Suprapubic skin (tissue), 4 donors: ENCODE data around the gene LDB2. TPM values are rescaled to one million over a fixed set of nuclear protein-coding genes. Genes with fewer than 3 reads are reported as not detected.

Experiments used
- DNase-seq, 2 donors: peaks; one replicate each; pipeline ENCODE4 v3.0.0-alpha.2; 2019; ENCODE audit warnings: low spot score in 2 of 2
- H3K27ac ChIP-seq: fragments of 200-600 bp; sonication (generic); one replicate; pipeline ENCODE4 v1.5.1; 2019
- H3K27me3 ChIP-seq: fragments of 200-600 bp; sonication (generic); one replicate; pipeline ENCODE4 v1.5.1; 2019
- H3K36me3 ChIP-seq: fragments of 200-600 bp; sonication (generic); one replicate; pipeline ENCODE4 v1.5.1; 2019
- H3K4me1 ChIP-seq: fragments of 200-600 bp; sonication (generic); one replicate; pipeline ENCODE4 v1.5.1; 2019
- H3K4me3 ChIP-seq: fragments of 200-600 bp; sonication (generic); one replicate; pipeline ENCODE4 v1.5.1; 2019; ENCODE audit warnings: mild to moderate bottlenecking
- H3K9me3 ChIP-seq: fragments of 200-600 bp; sonication (generic); one replicate; pipeline ENCODE4 v1.5.1; 2019
- EP300 ChIP-seq: sonication (generic); formaldehyde crosslinking; IDR thresholded peaks from one replicate; pipeline ENCODE4 v1.6.1; 2017; ENCODE audit warnings: antibody characterized with exemption
- POLR2A ChIP-seq, 2 donors: fragments of 450-650 bp; IDR thresholded peaks; one replicate each; pipeline ENCODE4 v1.6.1; 2017; ENCODE audit warnings: antibody characterized with exemption in 2 of 2, mild to moderate bottlenecking in 2 of 2, moderate library complexity in 2 of 2
- POLR2AphosphoS5 ChIP-seq, 3 donors: sonication (generic); formaldehyde crosslinking; IDR thresholded peaks; one replicate each; pipeline ENCODE4 v1.6.1; 2017; ENCODE audit warnings: antibody characterized with exemption in 3 of 3
- WGBS: methylation state at CpG from one replicate; pipeline ENCODE4 v1.1.5; 2018; 5-methylcytosine and 5-hydroxymethylcytosine counted together
- total RNA-seq, 4 donors: library from RNA; depleted of rRNA; stranded (reverse); fragments of >200 nt; gene quantifications; one replicate each; pipeline ENCODE4 v1.1.0, GENCODE V29; 2016
- TF ChIP-seq, protein P1 (sequence below), 2 donors: fragments of 200-600 bp in 1 of 2; fragments of 450-650 bp in 1 of 2; sonication (generic) in 1 of 2; IDR thresholded peaks; one replicate each; pipeline ENCODE4 v1.5.1; 2016 to 2019; ENCODE audit warnings: antibody characterized with exemption in 2 of 2, mild to moderate bottlenecking in 1 of 2, moderate library complexity in 1 of 2

The LDB2 gene
- total RNA-seq, 4 donors from 2014 or later: 4.7 to 17.7 (median 9.9) TPM

GRCh38 chr4:16674082-16674481 is 224.4 kb downstream of the LDB2 start:
- DNase-seq: no peak
- Histone ChIP-seq H3K4me3 (no peak overlapping the region), H3K9me3 (no peaks in the 10 kb centered on the region), H3K27me3 (no peaks in the 10 kb centered on the region), H3K4me1 (peaks cover 7% of the 10 kb centered on the region), H3K36me3 (no peaks in the 10 kb centered on the region), H3K27ac (no peak overlapping the region)
- 73% methylated on average over 7 of the region's 7 CpGs for WGBS
- TF ChIP-seq POLR2AphosphoS5 (IDR thresholded peaks at IDR 0.05) (no peak), POLR2A (IDR thresholded peaks at IDR 0.05) (no peak), EP300 (no peak)
- TF ChIP-seq, protein P1, sequence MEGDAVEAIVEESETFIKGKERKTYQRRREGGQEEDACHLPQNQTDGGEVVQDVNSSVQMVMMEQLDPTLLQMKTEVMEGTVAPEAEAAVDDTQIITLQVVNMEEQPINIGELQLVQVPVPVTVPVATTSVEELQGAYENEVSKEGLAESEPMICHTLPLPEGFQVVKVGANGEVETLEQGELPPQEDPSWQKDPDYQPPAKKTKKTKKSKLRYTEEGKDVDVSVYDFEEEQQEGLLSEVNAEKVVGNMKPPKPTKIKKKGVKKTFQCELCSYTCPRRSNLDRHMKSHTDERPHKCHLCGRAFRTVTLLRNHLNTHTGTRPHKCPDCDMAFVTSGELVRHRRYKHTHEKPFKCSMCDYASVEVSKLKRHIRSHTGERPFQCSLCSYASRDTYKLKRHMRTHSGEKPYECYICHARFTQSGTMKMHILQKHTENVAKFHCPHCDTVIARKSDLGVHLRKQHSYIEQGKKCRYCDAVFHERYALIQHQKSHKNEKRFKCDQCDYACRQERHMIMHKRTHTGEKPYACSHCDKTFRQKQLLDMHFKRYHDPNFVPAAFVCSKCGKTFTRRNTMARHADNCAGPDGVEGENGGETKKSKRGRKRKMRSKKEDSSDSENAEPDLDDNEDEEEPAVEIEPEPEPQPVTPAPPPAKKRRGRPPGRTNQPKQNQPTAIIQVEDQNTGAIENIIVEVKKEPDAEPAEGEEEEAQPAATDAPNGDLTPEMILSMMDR (IDR thresholded peaks at IDR 0.05): no peak

DNA sequence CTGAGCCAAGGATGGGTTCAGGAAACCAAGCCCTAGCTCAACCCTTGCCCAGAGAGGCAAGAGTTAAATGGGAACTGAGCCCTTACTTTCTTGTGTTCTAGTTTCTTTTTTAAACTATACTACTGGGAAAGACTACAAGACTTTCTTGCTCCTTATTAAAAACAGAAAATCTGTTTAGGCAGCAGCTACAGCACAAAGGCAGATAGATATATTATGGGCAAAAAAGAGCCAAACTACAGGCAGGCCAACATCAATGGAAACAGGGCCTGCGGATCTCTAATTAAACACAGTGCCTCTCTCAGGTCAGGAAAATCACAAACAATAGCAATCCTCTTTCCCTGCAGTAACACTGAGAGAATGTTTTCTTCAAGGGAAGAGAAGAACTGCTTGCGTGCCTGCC is 226.0 kb downstream of the LDB2 start:
- Histone ChIP-seq H3K36me3 (no peaks in the 10 kb centered on the region), H3K27ac (no peak overlapping the region), H3K4me3 (no peak overlapping the region), H3K9me3 (no peaks in the 10 kb centered on the region), H3K27me3 (no peaks in the 10 kb centered on the region), H3K4me1 (peaks cover 7% of the 10 kb centered on the region)
- 52% methylated on average over 2 of the region's 2 CpGs for WGBS
- DNase-seq: no peak
- TF ChIP-seq POLR2A (IDR thresholded peaks at IDR 0.05): no peak
- TF ChIP-seq EP300: no peak
- TF ChIP-seq, protein P1 (IDR thresholded peaks at IDR 0.05): no peak
- TF ChIP-seq POLR2AphosphoS5 (IDR thresholded peaks at IDR 0.05): no peak

DNA sequence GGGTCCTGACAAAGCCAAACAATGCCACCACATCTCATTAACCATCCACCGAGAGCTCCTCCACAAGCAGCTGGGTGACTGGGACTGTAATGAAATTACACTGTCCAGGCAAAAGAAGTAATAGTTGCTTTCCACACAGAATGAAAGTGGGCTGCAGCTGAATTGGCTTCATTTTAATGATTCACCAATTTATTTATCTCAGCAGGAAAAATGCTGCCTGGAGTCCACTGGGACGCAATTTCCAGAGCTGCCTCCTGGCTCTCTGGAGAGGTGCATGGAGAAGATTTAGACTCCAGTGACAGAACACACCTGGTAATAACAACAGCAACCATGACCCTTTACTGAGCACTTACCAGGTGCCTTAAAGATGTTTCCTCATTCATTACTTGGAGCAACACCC is 226.7 kb downstream of the LDB2 start:
- no peaks in the 10 kb centered on the region for H3K9me3 ChIP-seq
- WGBS: 71% methylated on average over 2 of the region's 2 CpGs
- no peak overlapping the region for H3K4me3 ChIP-seq
- H3K4me1 ChIP-seq: peaks cover 6% of the 10 kb centered on the region
- TF ChIP-seq POLR2AphosphoS5 (IDR thresholded peaks at IDR 0.05) (no peak), POLR2A (IDR thresholded peaks at IDR 0.05) (no peak), EP300 (no peak)
- TF ChIP-seq, protein P1 (IDR thresholded peaks at IDR 0.05): no peak
- H3K27ac ChIP-seq: no peak overlapping the region
- H3K36me3 ChIP-seq: no peaks in the 10 kb centered on the region
- DNase-seq: no peak
- no peaks in the 10 kb centered on the region for H3K27me3 ChIP-seq

GRCh38 chr4:16670727-16671126 is 227.7 kb downstream of the LDB2 start:
- WGBS: 94% methylated on average over 1 of the region's 1 CpG
- H3K27ac ChIP-seq: no peak overlapping the region
- H3K36me3 ChIP-seq: no peaks in the 10 kb centered on the region
- H3K9me3 ChIP-seq: no peaks in the 10 kb centered on the region
- no peak overlapping the region for H3K4me3 ChIP-seq
- H3K27me3 ChIP-seq: no peaks in the 10 kb centered on the region
- DNase-seq: no peak
- no peak for TF ChIP-seq POLR2AphosphoS5 (IDR thresholded peaks at IDR 0.05)
- no peak for TF ChIP-seq EP300
- TF ChIP-seq, protein P1 (IDR thresholded peaks at IDR 0.05): no peak
- TF ChIP-seq POLR2A (IDR thresholded peaks at IDR 0.05): no peak
- H3K4me1 ChIP-seq: no peaks in the 10 kb centered on the region

DNA sequence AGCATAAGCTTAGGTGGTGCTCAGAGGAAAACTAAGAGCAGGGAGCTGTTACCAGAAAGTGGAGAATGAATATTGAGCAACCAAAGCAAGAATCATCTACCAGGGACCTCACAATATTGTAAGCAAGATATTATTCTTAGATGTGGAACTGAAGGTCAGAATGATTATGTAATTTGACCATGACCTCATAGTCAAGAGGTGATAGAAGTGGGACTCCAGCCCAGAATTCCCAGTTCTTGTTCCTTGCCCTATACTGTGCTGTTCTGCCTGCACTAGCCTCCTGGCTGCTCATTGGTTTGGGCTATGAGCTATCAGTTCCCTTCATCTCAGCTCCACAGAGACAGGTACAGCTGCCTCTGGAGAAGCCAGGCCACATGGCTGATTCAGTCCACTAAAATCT is 229.4 kb downstream of the LDB2 start:
- Histone ChIP-seq H3K4me1 (no peaks in the 10 kb centered on the region), H3K27me3 (no peaks in the 10 kb centered on the region), H3K36me3 (no peaks in the 10 kb centered on the region), H3K4me3 (no peak overlapping the region), H3K27ac (no peak overlapping the region), H3K9me3 (no peaks in the 10 kb centered on the region)
- no peak for DNase-seq
- TF ChIP-seq, protein P1 (IDR thresholded peaks at IDR 0.05): no peak
- TF ChIP-seq EP300: no peak
- no peak for TF ChIP-seq POLR2A (IDR thresholded peaks at IDR 0.05)
- no peak for TF ChIP-seq POLR2AphosphoS5 (IDR thresholded peaks at IDR 0.05)
